Dendritic cell treated with granulocyte-macrophage colony-stimulating factor and Interleukin-4, amounts not matched to agents 40 ng/mL and 50 ng/mL, for 4 days (primary cell): ENCODE data around the gene PRKX.
A peak's percentile ranks its signal among the peaks of the same experiment; 100 is the strongest.
"Not testable (repeated sequence)": the region's sequence is repeated elsewhere in the genome, so short reads cannot be mapped to it uniquely, and the experiment has no call there.

Experiments used
- H3K27ac Mint-ChIP-seq: one replicate; pipeline ENCODE4 v1.8.0; 2022; ENCODE audit warnings: mild to moderate bottlenecking, mixed read lengths
- H3K27me3 Mint-ChIP-seq: one replicate; pipeline ENCODE4 v1.8.0; 2022; ENCODE audit warnings: mild to moderate bottlenecking, mixed read lengths
- H3K36me3 Mint-ChIP-seq: one replicate; pipeline ENCODE4 v1.8.0; 2022; ENCODE audit warnings: low read depth, mixed read lengths
- H3K4me1 Mint-ChIP-seq: one replicate; pipeline ENCODE4 v1.8.0; 2022; ENCODE audit warnings: low read depth, mixed read lengths
- H3K4me3 Mint-ChIP-seq: one replicate; pipeline ENCODE4 v1.8.0; 2022; ENCODE audit warnings: mild to moderate bottlenecking, moderate library complexity, mixed read lengths
- H3K9me3 Mint-ChIP-seq: one replicate; pipeline ENCODE4 v1.8.0; 2022; ENCODE audit warnings: mixed read lengths
- intact Hi-C: fragments of 100-400 bp; cut with micrococcal nuclease; formaldehyde crosslinking; loops from one replicate; pipeline ENCODE4 v1.15.0; 2022

PRKX gene

GRCh38 chrX:3659761-3660160 is 53.7 kb downstream of the PRKX start:
- Mint-ChIP-seq H3K36me3 (peaks cover 24% of the 10 kb centered on the region), H3K27ac (no peak overlapping the region), H3K27me3 (no peaks in the 10 kb centered on the region), H3K9me3 (no peaks in the 10 kb centered on the region), H3K4me3 (no peak overlapping the region), H3K4me1 (peaks cover 55% of the 10 kb centered on the region)
- intact Hi-C loops, result no loop called here

- Mint-ChIP-seq H3K27me3 (no peaks in the 10 kb centered on the region), H3K4me1 (peaks cover 16% of the 10 kb centered on the region), H3K27ac (no peak overlapping the region), H3K36me3 (peaks cover 27% of the 10 kb centered on the region), H3K9me3 (no peaks in the 10 kb centered on the region), H3K4me3 (no peak overlapping the region)
- intact Hi-C loops, result no loop called here
Measured at GRCh38 chrX:3655181-3655580, 58.3 kb downstream of the PRKX start.

- intact Hi-C loops, result loop anchor here (5.0 kb wide), 1 partner anchor 59 kb away; the partner anchor contains the start of gene PRKX
- Mint-ChIP-seq H3K27ac (no peak overlapping the region), H3K36me3 (peaks cover 28% of the 10 kb centered on the region), H3K27me3 (no peaks in the 10 kb centered on the region), H3K4me3 (no peak overlapping the region), H3K4me1 (no peaks in the 10 kb centered on the region), H3K9me3 (no peaks in the 10 kb centered on the region)
Measured at GRCh38 chrX:3653111-3653510, 60.3 kb downstream of the PRKX start.

DNA sequence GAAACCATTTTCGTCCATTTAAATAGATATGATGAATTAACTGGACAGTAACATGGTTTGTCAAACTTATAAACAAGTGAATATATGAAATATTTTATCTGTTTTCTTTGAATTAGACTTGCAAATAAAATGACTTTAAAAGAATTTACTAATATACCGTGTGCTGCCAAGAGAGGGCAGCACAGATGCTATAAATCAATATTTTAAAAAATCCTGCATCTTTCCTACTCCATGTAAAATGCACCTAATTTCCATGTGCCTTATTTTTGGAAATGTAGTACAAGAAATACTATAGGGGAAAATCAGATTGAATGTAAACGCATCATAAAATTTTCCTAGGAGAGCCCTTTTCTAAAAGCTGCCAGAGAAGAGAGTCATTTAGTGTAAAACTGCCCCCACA is 62.2 kb downstream of the PRKX start:
- no peaks in the 10 kb centered on the region for H3K27me3 Mint-ChIP-seq
- no peaks in the 10 kb centered on the region for H3K9me3 Mint-ChIP-seq
- no peak overlapping the region for H3K27ac Mint-ChIP-seq
- H3K36me3 Mint-ChIP-seq, result peaks cover 39% of the 10 kb centered on the region
- H3K4me3 Mint-ChIP-seq, result no peak overlapping the region
- intact Hi-C loops, result loop anchor here (5.0 kb wide), 1 partner anchor 61 kb away; the partner anchor contains the start of gene PRKX
- no peaks in the 10 kb centered on the region for H3K4me1 Mint-ChIP-seq

DNA sequence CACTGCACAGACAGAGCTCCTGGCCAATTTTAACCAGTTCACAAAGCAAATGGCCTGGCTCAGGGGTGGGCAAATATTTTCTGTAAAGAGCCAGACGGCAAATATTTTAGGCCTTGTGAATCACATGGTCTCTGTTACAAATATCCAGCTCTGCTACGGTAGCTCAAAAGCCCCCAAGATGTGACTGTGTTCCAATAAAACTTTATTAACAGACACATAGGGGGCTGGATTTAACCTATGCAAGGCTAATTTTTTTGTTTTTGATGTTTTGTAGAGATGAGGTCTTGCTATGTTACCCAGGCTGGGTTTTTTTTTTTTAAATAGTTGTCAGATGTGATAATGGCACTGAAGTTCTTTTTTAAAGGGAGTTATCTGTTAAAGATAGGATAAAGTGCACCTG is 65.4 kb downstream of the PRKX start:
- H3K4me3 Mint-ChIP-seq, result no peak overlapping the region

DNA sequence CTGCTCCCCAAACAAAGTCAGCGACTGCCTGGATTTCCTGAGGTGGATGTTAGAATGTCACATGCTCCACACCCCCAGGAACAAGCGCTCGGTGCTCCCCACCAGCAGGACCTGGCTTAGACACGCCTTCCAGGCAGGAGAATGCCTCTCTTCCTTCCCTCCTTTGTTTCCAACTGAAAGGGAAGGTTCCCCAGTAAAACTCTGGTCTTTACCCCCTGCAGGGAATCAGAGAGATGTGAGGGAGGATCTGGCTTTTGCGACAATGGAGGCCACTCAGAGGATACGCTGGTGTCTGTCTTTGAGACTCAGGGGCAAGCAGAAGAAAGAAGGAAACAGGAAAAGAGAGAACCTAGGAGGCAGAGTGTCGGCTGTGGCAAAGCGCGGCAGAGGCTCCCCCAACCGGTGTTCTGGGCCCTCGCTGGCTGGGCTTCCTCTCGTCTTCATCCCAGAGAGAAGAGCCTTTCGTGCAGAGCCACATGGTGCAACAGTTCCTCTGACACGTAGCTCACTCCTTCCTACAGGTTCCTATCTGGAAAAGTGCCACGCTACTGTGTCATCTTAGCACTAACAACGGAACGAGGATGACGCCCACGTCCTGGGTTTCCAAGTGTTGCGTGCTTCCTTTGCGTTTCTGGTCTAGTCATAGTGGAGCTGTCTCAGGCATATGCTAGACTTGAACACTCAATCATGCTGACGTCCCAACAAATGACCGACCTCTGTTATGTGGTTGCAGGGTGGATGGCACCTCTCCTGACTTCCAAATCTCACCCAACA is 73.4 kb downstream of the PRKX start:
- intact Hi-C loops, result loop anchor here (5.0 kb wide), 1 partner anchor 393 kb away; no protein-coding TSS in a partner anchor
- not testable (repeated sequence) for H3K4me3 Mint-ChIP-seq
- H3K36me3 Mint-ChIP-seq, result peaks cover 74% of the 10 kb centered on the region

More for the DNA sequence above, 65.4 kb downstream of the PRKX start:
- Mint-ChIP-seq H3K4me1 (no peaks in the 10 kb centered on the region), H3K9me3 (no peaks in the 10 kb centered on the region), H3K27me3 (no peaks in the 10 kb centered on the region), H3K27ac (no peak overlapping the region), H3K36me3 (peaks cover 63% of the 10 kb centered on the region)
- intact Hi-C loops, result no loop called here

DNA sequence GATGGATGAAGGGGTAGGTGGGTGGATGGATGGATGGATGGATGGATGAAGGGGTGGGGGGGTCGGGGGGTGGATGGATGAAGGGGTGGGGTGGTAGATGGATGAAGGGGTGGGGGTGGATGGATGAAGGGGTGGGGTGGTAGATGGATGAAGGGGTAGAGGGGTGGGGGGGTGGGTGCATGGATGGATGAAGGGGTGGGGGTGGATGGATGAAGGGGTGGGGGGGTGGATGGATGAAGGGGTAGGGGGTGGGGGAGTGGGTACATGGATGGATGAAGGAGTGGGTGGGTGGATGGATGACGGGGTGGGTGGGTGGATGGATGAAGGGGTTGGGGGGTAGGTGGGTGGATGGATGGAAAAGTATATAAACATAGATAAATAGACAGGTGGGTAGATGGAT is 74.2 kb downstream of the PRKX start:
- H3K4me1 Mint-ChIP-seq, result peaks cover 6% of the 10 kb centered on the region
- no peaks in the 10 kb centered on the region for H3K27me3 Mint-ChIP-seq
- H3K4me3 Mint-ChIP-seq, result no peak overlapping the region
- intact Hi-C loops, result loop anchor here (5.0 kb wide), 1 partner anchor 392 kb away; no protein-coding TSS in a partner anchor
- H3K36me3 Mint-ChIP-seq, result peaks cover 72% of the 10 kb centered on the region
- H3K27ac Mint-ChIP-seq, result no peak overlapping the region
- no peaks in the 10 kb centered on the region for H3K9me3 Mint-ChIP-seq

More for the DNA sequence above, 73.4 kb downstream of the PRKX start:
- H3K9me3 Mint-ChIP-seq, H3K27ac Mint-ChIP-seq, H3K27me3 Mint-ChIP-seq, H3K4me1 Mint-ChIP-seq: not testable (repeated sequence)

DNA sequence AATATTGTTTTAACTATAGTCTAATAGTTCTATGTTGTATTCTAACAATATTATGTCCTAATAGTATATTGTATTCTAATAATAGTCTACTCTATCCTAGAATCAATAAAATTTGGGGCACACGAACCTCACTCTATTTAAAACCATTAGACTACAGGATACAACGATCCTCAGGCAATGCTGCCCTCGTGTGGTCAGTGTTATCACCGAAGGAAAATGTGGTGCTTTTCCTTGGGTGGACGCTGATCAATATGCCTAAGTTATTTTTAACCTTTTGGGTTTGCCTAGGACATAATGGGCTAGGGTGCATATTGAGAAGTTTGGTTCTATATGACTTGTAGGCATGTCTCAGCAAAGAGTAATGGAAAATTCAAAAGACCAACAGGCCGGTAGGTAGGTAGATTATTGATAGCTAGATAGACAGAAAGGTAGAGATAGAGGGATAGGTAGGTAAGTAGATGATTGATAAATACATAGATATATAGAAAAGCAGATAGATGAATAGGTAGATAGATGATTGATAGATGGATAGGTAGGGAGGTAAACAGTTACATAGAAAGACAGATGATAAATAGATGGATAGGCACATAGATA is 75.1 kb downstream of the PRKX start:
- Mint-ChIP-seq H3K36me3 (peaks cover 72% of the 10 kb centered on the region), H3K27ac (no peak overlapping the region), H3K4me1 (peaks cover 6% of the 10 kb centered on the region), H3K9me3 (no peaks in the 10 kb centered on the region), H3K4me3 (no peak overlapping the region), H3K27me3 (no peaks in the 10 kb centered on the region)
- intact Hi-C loops, result loop anchor here (5.0 kb wide), 1 partner anchor 391 kb away; no protein-coding TSS in a partner anchor

- Mint-ChIP-seq H3K27ac (no peak overlapping the region), H3K9me3 (peaks cover under 1% of the 10 kb centered on the region), H3K36me3 (peaks cover 83% of the 10 kb centered on the region), H3K4me3 (no peak overlapping the region), H3K4me1 (peaks cover 6% of the 10 kb centered on the region), H3K27me3 (no peaks in the 10 kb centered on the region)
- intact Hi-C loops, result loop anchor here (5.0 kb wide), 1 partner anchor 390 kb away; no protein-coding TSS in a partner anchor
Measured at GRCh38 chrX:3636803-3637202, 76.6 kb downstream of the PRKX start.

DNA sequence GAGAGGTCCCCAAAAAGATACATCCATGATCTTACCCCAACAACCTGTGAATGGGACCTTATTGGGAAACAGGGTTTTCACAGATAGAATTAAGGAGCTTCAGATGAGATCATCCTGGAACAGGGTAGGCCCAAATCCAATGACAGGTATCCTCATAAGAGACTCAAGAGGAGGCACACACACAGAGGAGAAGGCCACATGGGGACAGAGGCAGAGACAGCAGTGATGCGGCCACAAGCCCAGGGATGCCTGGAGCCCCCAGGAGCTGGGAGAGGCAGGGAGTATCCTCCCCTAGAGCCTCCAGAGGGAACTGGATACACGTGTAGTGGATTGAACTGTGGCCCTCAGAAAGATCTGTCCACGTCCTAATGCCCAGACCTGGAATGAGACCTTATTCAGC is 82.3 kb downstream of the PRKX start:
- peaks cover 9% of the 10 kb centered on the region for H3K9me3 Mint-ChIP-seq
- H3K4me1 Mint-ChIP-seq, result peaks cover 12% of the 10 kb centered on the region
- no peaks in the 10 kb centered on the region for H3K27me3 Mint-ChIP-seq
- intact Hi-C loops, result no loop called here
- peaks cover 80% of the 10 kb centered on the region for H3K36me3 Mint-ChIP-seq
- no peak overlapping the region for H3K27ac Mint-ChIP-seq
- no peak overlapping the region for H3K4me3 Mint-ChIP-seq

DNA sequence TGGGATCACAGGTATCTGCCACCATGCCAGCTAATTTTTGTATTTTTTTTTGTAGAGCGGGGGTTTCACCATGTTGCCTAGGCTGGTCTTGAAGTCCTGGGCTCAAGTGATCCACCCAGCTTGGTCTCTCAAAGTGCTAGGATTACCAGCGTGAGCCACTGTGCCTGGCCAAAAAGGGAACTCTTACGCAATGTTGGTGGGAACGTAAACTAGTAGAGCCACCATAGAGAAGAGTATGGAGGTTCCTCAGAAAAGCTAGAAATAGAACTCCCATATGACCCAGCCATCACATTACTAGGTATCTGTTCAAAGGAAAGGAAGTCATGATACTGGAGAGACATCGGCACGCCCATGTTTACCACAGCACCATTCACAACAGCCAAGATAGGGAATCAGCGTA is 85.9 kb downstream of the PRKX start:
- Mint-ChIP-seq H3K9me3 (peaks cover 9% of the 10 kb centered on the region), H3K36me3 (peaks cover 82% of the 10 kb centered on the region), H3K27me3 (no peaks in the 10 kb centered on the region), H3K4me1 (peaks cover 12% of the 10 kb centered on the region), H3K4me3 (no peak overlapping the region), H3K27ac (peak overlapping the region; percentile 33)
- intact Hi-C loops, result no loop called here

DNA sequence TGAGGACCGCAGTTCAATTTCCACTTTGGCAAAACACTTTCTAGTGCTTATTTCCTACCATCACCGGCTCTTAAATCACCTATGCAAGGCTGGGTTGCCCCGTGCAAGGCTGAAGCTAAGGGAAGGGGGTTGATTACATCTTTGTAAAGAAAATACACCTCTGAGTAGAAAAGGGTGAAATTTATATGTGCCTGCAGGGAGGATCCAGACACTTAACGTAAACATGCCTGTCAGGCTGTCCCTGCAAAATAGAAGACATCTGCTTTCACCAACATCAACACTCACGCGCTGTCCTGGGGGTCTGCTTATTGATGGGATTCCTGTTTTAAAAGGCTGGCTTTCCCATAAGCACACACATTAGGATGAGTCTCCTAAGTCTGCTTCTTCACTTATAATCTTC is 92.0 kb downstream of the PRKX start:
- Mint-ChIP-seq H3K9me3 (no peaks in the 10 kb centered on the region), H3K36me3 (peaks cover 89% of the 10 kb centered on the region), H3K27ac (no peak overlapping the region), H3K4me1 (no peaks in the 10 kb centered on the region), H3K4me3 (no peak overlapping the region), H3K27me3 (no peaks in the 10 kb centered on the region)
- intact Hi-C loops, result no loop called here

GRCh38 chrX:3611744-3612143 is 101.7 kb downstream of the PRKX start:
- H3K9me3 Mint-ChIP-seq, H3K4me1 Mint-ChIP-seq, intact Hi-C loops, H3K27ac Mint-ChIP-seq, H3K27me3 Mint-ChIP-seq, H3K4me3 Mint-ChIP-seq: not testable (repeated sequence)
- peaks cover 90% of the 10 kb centered on the region for H3K36me3 Mint-ChIP-seq

GRCh38 chrX:3609810-3610209 is 103.6 kb downstream of the PRKX start:
- Mint-ChIP-seq H3K36me3 (peaks cover 76% of the 10 kb centered on the region), H3K4me1 (no peaks in the 10 kb centered on the region), H3K27me3 (no peaks in the 10 kb centered on the region), H3K4me3 (no peak overlapping the region), H3K27ac (no peak overlapping the region), H3K9me3 (no peaks in the 10 kb centered on the region)
- intact Hi-C loops, result no loop called here
